ENCODE data around the gene BFSP1.

BFSP1 gene

GRCh38 chr20:17465236-17465635 is 65.9 kb downstream of the BFSP1 start:
- no peak overlapping the region for H3K27ac ChIP-seq
- TF ChIP-seq CTCF (IDR thresholded peaks at IDR 0.05) (no peak), ZFX (IDR thresholded peaks at IDR 0.05; ENCODE audit: borderline replicate concordance) (no peak)

GRCh38 chr20:17463711-17464110 is 67.5 kb downstream of the BFSP1 start:
- no peak overlapping the region for H3K27ac ChIP-seq
- TF ChIP-seq ZFX (IDR thresholded peaks at IDR 0.05; ENCODE audit: borderline replicate concordance) (no peak), CTCF (IDR thresholded peaks at IDR 0.05) (no peak)

DNA sequence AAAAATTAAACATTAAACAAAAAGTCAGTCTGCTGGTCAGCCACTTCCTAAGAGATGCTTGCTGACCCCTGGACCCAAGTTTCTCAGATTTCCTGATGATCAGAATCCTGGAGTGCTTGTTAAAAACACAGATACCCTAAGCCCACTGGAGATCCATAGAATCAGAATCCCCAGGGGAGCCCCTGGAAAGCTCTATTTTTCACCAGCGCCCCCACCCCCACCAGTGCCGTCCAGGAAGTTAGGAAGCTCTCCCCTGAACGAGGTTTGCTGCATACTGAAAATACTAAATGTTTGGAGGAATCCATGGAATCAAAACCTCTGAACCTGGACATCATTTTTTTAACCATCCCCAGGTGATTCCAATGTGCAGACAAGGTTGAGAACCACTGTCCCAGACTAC is 69.2 kb downstream of the BFSP1 start:
- no peak overlapping the region for H3K27ac ChIP-seq
- TF ChIP-seq CTCF (IDR thresholded peaks at IDR 0.05) (no peak), ZFX (IDR thresholded peaks at IDR 0.05; ENCODE audit: borderline replicate concordance) (no peak)

DNA sequence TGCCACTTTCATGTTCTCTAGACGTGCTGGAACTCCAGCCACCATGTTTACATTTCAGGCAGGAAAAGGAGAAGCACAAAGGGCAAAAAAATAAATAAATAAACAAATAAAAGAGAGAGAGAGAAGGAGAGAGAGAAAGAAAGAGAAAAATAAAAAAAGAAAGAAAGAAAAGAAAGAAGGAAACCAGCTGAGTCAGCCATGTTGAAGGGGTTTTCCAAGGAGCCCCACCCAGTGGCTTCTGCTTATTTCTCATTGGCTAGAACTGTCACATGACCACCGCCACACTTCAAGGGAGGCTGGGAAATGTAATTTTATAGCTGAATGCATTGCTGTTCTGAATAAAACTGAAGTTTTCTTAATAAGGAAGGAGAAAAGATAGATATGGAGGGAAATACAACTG is 71.1 kb downstream of the BFSP1 start:
- no peak overlapping the region for H3K27ac ChIP-seq
- TF ChIP-seq ZFX (IDR thresholded peaks at IDR 0.05; ENCODE audit: borderline replicate concordance): no peak
- no peak for TF ChIP-seq CTCF (IDR thresholded peaks at IDR 0.05)

DNA sequence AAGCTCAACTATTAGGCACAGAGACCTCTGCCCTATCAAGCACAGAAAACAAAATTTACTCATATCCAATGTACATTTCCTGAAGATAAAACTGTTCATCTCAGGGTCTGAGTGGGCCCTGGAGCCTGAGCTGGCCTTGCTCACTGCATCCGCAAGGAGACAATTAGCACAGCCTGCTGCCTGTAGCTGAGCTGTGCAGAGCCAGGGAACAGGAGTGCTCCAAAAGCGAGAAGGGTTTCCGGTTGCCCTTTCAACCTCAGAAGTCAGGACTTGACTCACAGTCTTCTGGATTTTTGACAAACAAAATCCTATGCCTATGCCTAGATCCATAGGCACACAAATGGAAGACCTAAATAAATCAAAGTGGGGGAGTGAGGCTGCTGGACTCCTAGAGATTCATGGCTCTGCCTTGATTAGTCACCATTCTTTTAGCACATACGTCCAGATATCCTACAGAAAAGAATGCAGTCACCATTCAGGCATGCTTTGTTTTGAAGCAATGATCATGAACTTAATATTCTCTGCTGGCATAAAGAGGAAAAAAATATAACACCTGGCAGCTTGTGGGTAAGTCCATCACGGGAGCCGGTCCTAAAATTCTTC is 73.5 kb downstream of the BFSP1 start:
- no peak for TF ChIP-seq CTCF (IDR thresholded peaks at IDR 0.05)
- no peak for TF ChIP-seq ZFX (IDR thresholded peaks at IDR 0.05; ENCODE audit: borderline replicate concordance)
- no peak overlapping the region for H3K27ac ChIP-seq

- no peak for TF ChIP-seq ZFX (IDR thresholded peaks at IDR 0.05; ENCODE audit: borderline replicate concordance)
Measured at GRCh38 chr20:17457079-17457478, 74.1 kb downstream of the BFSP1 start.

DNA sequence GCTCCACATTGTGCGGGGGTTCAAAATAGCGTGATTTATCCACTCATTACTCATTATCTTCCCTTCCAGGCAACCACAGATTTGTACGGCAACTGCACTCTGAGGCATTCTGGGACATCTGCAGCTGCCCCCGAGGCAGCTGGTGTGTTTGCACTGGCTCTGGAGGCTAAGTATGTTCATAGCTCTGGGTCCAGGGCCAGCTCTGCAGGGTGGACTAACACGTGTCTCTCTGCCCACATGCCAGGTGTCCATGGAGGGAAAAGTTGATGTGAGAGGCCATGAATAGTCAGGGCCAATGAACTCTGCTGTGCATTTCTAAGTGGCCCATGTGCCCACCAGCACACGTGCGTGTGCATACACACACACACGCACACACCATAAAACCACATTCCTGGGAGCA is 74.9 kb downstream of the BFSP1 start:
- TF ChIP-seq CTCF (IDR thresholded peaks at IDR 0.05): no peak
- no peak for TF ChIP-seq ZFX (IDR thresholded peaks at IDR 0.05; ENCODE audit: borderline replicate concordance)
- H3K27ac ChIP-seq: no peak overlapping the region

More at GRCh38 chr20:17457079-17457478, 74.1 kb downstream of the BFSP1 start:
- no peak overlapping the region for H3K27ac ChIP-seq

- TF ChIP-seq CTCF (IDR thresholded peaks at IDR 0.05) (no peak), ZFX (IDR thresholded peaks at IDR 0.05; ENCODE audit: borderline replicate concordance) (no peak)
- H3K27ac ChIP-seq: no peak overlapping the region
Measured at GRCh38 chr20:17453592-17453991, 77.6 kb downstream of the BFSP1 start.

Data from 22Rv1 (cell line).